CD4-positive, alpha-beta T cell treated with Interleukin-6 for 4 hours (primary cell): ENCODE data around the gene TUBA3D.
"Not testable (repeated sequence)": the region's sequence is repeated elsewhere in the genome, so short reads cannot be mapped to it uniquely, and the experiment has no call there.

Source experiments
- DNase-seq: peaks from one replicate; pipeline ENCODE4 v3.0.0-alpha.2; 2020; ENCODE audit warnings: mixed read lengths

The TUBA3D gene

GRCh38 chr2:131484906-131485460 lies 9.1 kb downstream of the TUBA3D start:
- DNase-seq = not testable (repeated sequence)

GRCh38 chr2:131486201-131486902 lies 10.4 kb downstream of the TUBA3D start:
- not testable (repeated sequence) for DNase-seq

- DNase-seq = no peak
Observed at GRCh38 chr2:131488306-131489205, 12.6 kb downstream of the TUBA3D start.

- peak; percentile 57 for DNase-seq
Observed at GRCh38 chr2:131490616-131491468, 14.9 kb downstream of the TUBA3D start.

GRCh38 chr2:131491469-131491836 lies 15.5 kb downstream of the TUBA3D start:
- DNase-seq = not testable (repeated sequence)

GRCh38 chr2:131492015-131492417 lies 16.1 kb downstream of the TUBA3D start, which contains the start of gene MZT2A:
TSS of gene MZT2A (minus strand) at chr2:131492397. CDS start at chr2:131492376, 21 bp downstream.
- DNase-seq = not testable (repeated sequence)

GRCh38 chr2:131492418-131493198 lies 16.7 kb downstream of the TUBA3D start:
- DNase-seq = peak; percentile 95

- no peak for DNase-seq
Observed at GRCh38 chr2:131493199-131493968, 17.5 kb downstream of the TUBA3D start.

- DNase-seq = not testable (repeated sequence)
Observed at GRCh38 chr2:131495506-131495905, 19.6 kb downstream of the TUBA3D start.

- not testable (repeated sequence) for DNase-seq
Observed at GRCh38 chr2:131498321-131498973, 22.5 kb downstream of the TUBA3D start.

GRCh38 chr2:131503587-131503986 lies 27.7 kb downstream of the TUBA3D start:
- DNase-seq = not testable (repeated sequence)

- not testable (repeated sequence) for DNase-seq
Observed at GRCh38 chr2:131504082-131504750, 28.3 kb downstream of the TUBA3D start.

- DNase-seq = no peak
Observed at GRCh38 chr2:131509615-131510014, 33.7 kb downstream of the TUBA3D start.

GRCh38 chr2:131511291-131511968 lies 35.5 kb downstream of the TUBA3D start:
- not testable (repeated sequence) for DNase-seq

- not testable (repeated sequence) for DNase-seq
Observed at GRCh38 chr2:131511969-131512870, 36.3 kb downstream of the TUBA3D start.

GRCh38 chr2:131514408-131515166 lies 38.7 kb downstream of the TUBA3D start:
- DNase-seq = not testable (repeated sequence)

- not testable (repeated sequence) for DNase-seq
Observed at GRCh38 chr2:131515235-131515634, 39.3 kb downstream of the TUBA3D start.
